Measurements from ENCODE around the gene NCK2.

The NCK2 gene

GRCh38 chr2:105749583-105750400 is 5.1 kb downstream of the NCK2 start:
- Histone ChIP-seq H3K4me3 (ENCODE audit: low read depth, low read length) (no peak overlapping the region), H3K27me3 (no peaks in the 10 kb centered on the region), H3K4me1 (no peaks in the 10 kb centered on the region), H3K36me3 (no peaks in the 10 kb centered on the region), H3K9me3 (no peaks in the 10 kb centered on the region)
- TF ChIP-seq CTCF (IDR thresholded peaks at IDR 0.05; ENCODE audit: low read depth, low read length) = no peak
- DNase-seq = no peak

GRCh38 chr2:105750735-105751134 is 6.0 kb downstream of the NCK2 start:
- Histone ChIP-seq H3K36me3 (no peaks in the 10 kb centered on the region), H3K27me3 (no peaks in the 10 kb centered on the region), H3K9me3 (no peaks in the 10 kb centered on the region), H3K4me1 (no peaks in the 10 kb centered on the region), H3K4me3 (ENCODE audit: low read depth, low read length) (no peak overlapping the region)
- TF ChIP-seq CTCF (IDR thresholded peaks at IDR 0.05; ENCODE audit: low read depth, low read length) = no peak
- DNase-seq = no peak

- TF ChIP-seq CTCF (IDR thresholded peaks at IDR 0.05; ENCODE audit: low read depth, low read length) = no peak
- DNase-seq = no peak
- no peaks in the 10 kb centered on the region for H3K9me3 ChIP-seq
- H3K27me3 ChIP-seq = no peaks in the 10 kb centered on the region
- no peaks in the 10 kb centered on the region for H3K4me1 ChIP-seq
- no peaks in the 10 kb centered on the region for H3K36me3 ChIP-seq
- H3K4me3 ChIP-seq (ENCODE audit: low read depth, low read length) = no peak overlapping the region
These were observed 6.6 kb downstream of the NCK2 start for GRCh38 chr2:105751272-105751671.

- DNase-seq = no peak
- no peaks in the 10 kb centered on the region for H3K36me3 ChIP-seq
- no peaks in the 10 kb centered on the region for H3K9me3 ChIP-seq
- H3K4me3 ChIP-seq (ENCODE audit: low read depth, low read length) = no peak overlapping the region
- no peak for TF ChIP-seq CTCF (IDR thresholded peaks at IDR 0.05; ENCODE audit: low read depth, low read length)
- no peaks in the 10 kb centered on the region for H3K4me1 ChIP-seq
- H3K27me3 ChIP-seq = no peaks in the 10 kb centered on the region
These were observed 8.1 kb downstream of the NCK2 start for GRCh38 chr2:105752691-105753358.

- no peaks in the 10 kb centered on the region for H3K4me1 ChIP-seq
- DNase-seq = no peak
- no peaks in the 10 kb centered on the region for H3K9me3 ChIP-seq
- H3K27me3 ChIP-seq = no peaks in the 10 kb centered on the region
- TF ChIP-seq CTCF (IDR thresholded peaks at IDR 0.05; ENCODE audit: low read depth, low read length) = no peak
- no peaks in the 10 kb centered on the region for H3K36me3 ChIP-seq
- H3K4me3 ChIP-seq (ENCODE audit: low read depth, low read length) = no peak overlapping the region
These were observed 8.7 kb downstream of the NCK2 start for GRCh38 chr2:105753380-105753779.

GRCh38 chr2:105754011-105754410 is 9.3 kb downstream of the NCK2 start:
- no peaks in the 10 kb centered on the region for H3K4me1 ChIP-seq
- no peak for TF ChIP-seq CTCF (IDR thresholded peaks at IDR 0.05; ENCODE audit: low read depth, low read length)
- H3K4me3 ChIP-seq (ENCODE audit: low read depth, low read length) = no peak overlapping the region
- no peaks in the 10 kb centered on the region for H3K27me3 ChIP-seq
- H3K36me3 ChIP-seq = no peaks in the 10 kb centered on the region
- no peak for DNase-seq
- H3K9me3 ChIP-seq = no peaks in the 10 kb centered on the region

Data from BE2C (cell line).